ENCODE data around the gene GRIN3A. TPM values are rescaled to one million over a fixed set of nuclear protein-coding genes. Genes with fewer than 3 reads are reported as not detected.
"Not testable (repeated sequence)": the region's sequence is repeated elsewhere in the genome, so short reads cannot be mapped to it uniquely, and the experiment has no call there.

GRIN3A gene
- total RNA-seq, 1 donor from 2014 or later = 0.30 TPM

DNA sequence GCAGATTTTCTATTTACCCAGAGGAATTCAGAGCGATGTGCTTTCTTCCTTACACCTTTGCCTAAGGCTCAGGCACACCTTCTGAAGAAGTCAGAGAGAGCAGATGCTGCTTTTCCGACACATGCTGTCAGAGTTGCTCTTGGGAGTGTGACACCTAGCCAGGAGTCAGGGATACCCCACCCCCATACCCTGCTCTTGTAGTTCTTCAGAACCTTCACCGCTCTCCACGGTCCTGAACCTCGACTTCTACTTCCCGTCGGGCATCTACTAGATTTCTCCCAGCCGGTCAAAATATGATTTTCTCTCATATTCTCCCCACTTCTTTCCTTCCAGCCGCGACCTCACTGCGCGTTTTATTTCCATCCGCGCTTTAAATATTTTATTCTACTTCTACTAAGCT, 1.7 kb downstream of the GRIN3A start:
- Mint-ChIP-seq H3K4me3 (ENCODE audit: unreplicated experiment) (peak overlapping the region; percentile 39), H3K36me3 (ENCODE audit: unreplicated experiment) (peaks cover 3% of the 10 kb centered on the region), H3K9me3 (ENCODE audit: unreplicated experiment) (peaks cover 3% of the 10 kb centered on the region), H3K4me1 (ENCODE audit: unreplicated experiment) (peaks cover 8% of the 10 kb centered on the region), H3K27me3 (ENCODE audit: unreplicated experiment) (peaks cover 75% of the 10 kb centered on the region), H3K27ac (ENCODE audit: unreplicated experiment) (no peak overlapping the region)
- TF ChIP-seq, protein P1, sequence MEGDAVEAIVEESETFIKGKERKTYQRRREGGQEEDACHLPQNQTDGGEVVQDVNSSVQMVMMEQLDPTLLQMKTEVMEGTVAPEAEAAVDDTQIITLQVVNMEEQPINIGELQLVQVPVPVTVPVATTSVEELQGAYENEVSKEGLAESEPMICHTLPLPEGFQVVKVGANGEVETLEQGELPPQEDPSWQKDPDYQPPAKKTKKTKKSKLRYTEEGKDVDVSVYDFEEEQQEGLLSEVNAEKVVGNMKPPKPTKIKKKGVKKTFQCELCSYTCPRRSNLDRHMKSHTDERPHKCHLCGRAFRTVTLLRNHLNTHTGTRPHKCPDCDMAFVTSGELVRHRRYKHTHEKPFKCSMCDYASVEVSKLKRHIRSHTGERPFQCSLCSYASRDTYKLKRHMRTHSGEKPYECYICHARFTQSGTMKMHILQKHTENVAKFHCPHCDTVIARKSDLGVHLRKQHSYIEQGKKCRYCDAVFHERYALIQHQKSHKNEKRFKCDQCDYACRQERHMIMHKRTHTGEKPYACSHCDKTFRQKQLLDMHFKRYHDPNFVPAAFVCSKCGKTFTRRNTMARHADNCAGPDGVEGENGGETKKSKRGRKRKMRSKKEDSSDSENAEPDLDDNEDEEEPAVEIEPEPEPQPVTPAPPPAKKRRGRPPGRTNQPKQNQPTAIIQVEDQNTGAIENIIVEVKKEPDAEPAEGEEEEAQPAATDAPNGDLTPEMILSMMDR (IDR thresholded peaks at IDR 0.05) = no peak
- DNase-seq (ENCODE audit: extremely low spot score, unreplicated experiment) = no peak

DNA sequence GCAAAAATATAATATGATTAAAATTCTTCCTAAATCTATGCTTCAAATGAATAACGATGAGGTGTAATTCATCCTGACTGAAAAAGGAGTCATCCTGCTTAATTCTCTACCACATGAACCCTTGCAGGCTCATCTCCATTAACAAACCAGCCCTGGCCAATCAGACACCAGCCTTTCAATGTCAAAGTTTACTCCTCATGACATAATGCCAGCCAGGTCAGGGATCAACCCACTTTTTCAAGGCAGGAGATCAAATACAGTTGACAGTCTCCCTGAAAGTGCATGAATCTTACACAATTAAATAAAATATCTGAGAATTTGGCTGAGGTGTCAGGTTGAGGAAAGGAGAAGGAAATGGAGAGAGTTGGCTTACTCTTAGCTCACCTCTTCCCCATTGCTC, 7.0 kb downstream of the GRIN3A start:
- Mint-ChIP-seq H3K9me3 (ENCODE audit: unreplicated experiment) (no peaks in the 10 kb centered on the region), H3K4me1 (ENCODE audit: unreplicated experiment) (no peaks in the 10 kb centered on the region), H3K36me3 (ENCODE audit: unreplicated experiment) (no peaks in the 10 kb centered on the region), H3K27me3 (ENCODE audit: unreplicated experiment) (peaks cover 40% of the 10 kb centered on the region), H3K27ac (ENCODE audit: unreplicated experiment) (no peak overlapping the region), H3K4me3 (ENCODE audit: unreplicated experiment) (no peak overlapping the region)
- no peak for DNase-seq (ENCODE audit: extremely low spot score, unreplicated experiment)
- TF ChIP-seq, protein P1 (IDR thresholded peaks at IDR 0.05) = no peak

DNA sequence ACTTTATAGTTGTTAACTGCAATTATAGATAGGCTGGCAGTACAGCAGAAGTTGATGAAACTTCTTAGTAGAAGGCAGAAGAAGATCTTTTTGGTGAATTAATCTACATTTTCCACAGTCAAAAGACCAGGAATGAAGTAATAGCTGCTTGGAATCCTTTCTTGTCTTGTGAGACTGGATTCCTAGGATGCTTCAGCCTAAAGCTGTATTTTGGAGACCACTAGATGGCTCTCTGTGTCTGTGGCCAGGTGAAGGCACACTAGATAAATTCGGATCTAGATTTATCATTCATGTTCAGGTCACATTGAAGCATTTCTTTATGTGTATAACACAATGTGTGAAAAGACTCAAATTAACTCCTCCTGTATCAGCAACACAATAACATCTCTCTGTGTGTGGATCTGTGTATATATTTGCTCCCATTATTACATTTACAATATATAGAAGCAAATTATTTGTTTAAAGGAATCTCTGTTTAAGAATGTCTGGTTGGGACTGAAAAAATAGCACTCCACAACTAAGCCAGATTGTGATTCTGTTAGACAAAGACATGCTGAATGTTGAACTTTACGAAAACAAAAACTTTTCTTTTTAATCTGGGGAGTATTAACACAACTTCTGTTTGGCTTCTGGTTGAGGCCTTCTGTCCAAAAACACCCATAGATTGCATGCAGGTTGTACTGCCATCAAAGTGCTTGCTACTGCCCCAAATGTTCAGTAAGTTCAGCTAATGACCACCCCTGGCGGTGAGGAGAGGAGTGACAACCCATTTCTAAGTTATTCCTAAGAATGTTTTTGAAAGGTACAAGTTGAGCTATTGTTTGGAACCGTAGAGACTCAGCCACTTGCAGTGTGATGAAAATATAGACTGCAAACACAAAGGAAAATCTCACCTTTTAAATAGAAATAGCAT, 10.6 kb downstream of the GRIN3A start:
- TF ChIP-seq, protein P1 (IDR thresholded peaks at IDR 0.05) = peak; percentile 51
- H3K27ac Mint-ChIP-seq (ENCODE audit: unreplicated experiment) = no peak overlapping the region
- H3K4me1 Mint-ChIP-seq (ENCODE audit: unreplicated experiment) = no peaks in the 10 kb centered on the region
- H3K9me3 Mint-ChIP-seq (ENCODE audit: unreplicated experiment) = no peaks in the 10 kb centered on the region
- no peak for DNase-seq (ENCODE audit: extremely low spot score, unreplicated experiment)
- no peak overlapping the region for H3K4me3 Mint-ChIP-seq (ENCODE audit: unreplicated experiment)
- H3K27me3 Mint-ChIP-seq (ENCODE audit: unreplicated experiment) = peaks cover 19% of the 10 kb centered on the region
- no peaks in the 10 kb centered on the region for H3K36me3 Mint-ChIP-seq (ENCODE audit: unreplicated experiment)

DNA sequence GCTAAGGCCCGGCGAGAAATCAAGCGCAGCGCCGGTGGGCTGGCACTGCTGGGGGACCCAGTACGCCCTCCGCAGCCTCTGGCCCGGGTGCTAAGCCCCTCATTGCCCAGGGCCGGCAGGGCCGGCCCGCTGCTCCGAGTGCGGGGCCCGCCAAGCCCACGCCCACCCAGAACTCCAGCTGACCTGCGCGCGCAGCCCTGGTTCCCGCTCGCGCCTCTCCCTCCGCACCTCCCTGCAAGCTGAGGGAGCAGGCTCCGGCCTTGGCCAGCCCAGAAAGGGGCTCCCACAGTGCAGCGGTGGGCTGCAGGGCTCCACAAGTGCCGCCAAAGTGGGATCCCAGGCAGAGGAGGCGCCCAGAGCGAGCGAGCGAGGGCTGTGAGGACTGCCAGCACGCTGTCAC, 14.2 kb downstream of the GRIN3A start:
- not testable (repeated sequence) for H3K4me1 Mint-ChIP-seq (ENCODE audit: unreplicated experiment); H3K4me3 Mint-ChIP-seq (ENCODE audit: unreplicated experiment); H3K36me3 Mint-ChIP-seq (ENCODE audit: unreplicated experiment); H3K9me3 Mint-ChIP-seq (ENCODE audit: unreplicated experiment); H3K27ac Mint-ChIP-seq (ENCODE audit: unreplicated experiment); DNase-seq (ENCODE audit: extremely low spot score, unreplicated experiment); H3K27me3 Mint-ChIP-seq (ENCODE audit: unreplicated experiment)

DNA sequence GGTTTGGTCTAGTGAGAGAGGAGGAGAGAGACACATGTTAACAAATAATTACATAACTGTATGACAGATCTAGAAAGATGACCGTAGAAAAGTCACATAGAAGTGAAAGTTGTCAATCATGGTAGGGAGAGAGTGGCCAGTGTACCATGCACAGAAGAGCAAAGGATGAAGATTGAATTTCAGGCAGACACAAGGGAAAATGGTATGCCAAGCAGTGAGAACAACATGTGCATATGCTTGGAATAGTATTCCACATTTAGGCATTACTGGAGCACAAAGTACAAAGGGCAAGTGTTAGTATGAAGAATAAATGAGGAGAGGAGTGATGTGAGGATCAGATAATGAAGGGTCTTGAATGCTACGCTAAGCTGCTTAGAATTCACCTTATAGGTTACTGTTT, 20.3 kb downstream of the GRIN3A start:
- TF ChIP-seq, protein P1 (IDR thresholded peaks at IDR 0.05) = no peak

More for the DNA sequence above, 20.3 kb downstream of the GRIN3A start:
- no peak for DNase-seq (ENCODE audit: extremely low spot score, unreplicated experiment)
- no peaks in the 10 kb centered on the region for H3K9me3 Mint-ChIP-seq (ENCODE audit: unreplicated experiment)
- no peak overlapping the region for H3K4me3 Mint-ChIP-seq (ENCODE audit: unreplicated experiment)
- H3K27ac Mint-ChIP-seq (ENCODE audit: unreplicated experiment) = no peak overlapping the region
- H3K27me3 Mint-ChIP-seq (ENCODE audit: unreplicated experiment) = peaks cover 8% of the 10 kb centered on the region
- H3K36me3 Mint-ChIP-seq (ENCODE audit: unreplicated experiment) = no peaks in the 10 kb centered on the region
- no peaks in the 10 kb centered on the region for H3K4me1 Mint-ChIP-seq (ENCODE audit: unreplicated experiment)
